Astrocyte (in vitro differentiated cells and primary cell): ENCODE data around the gene DLG1.
A peak's percentile ranks its signal among the peaks of the same experiment; 100 is the strongest.

Experiments
- EZH2 ChIP-seq: IDR thresholded peaks from 2 replicates; pipeline ENCODE4 v1.6.1; 2012; ENCODE audit warnings: mild to moderate bottlenecking, low read length, inconsistent platforms; ENCODE audit not compliant: insufficient read depth
- TF ChIP-seq, protein P1 (sequence below): IDR thresholded peaks from 2 replicates; pipeline ENCODE4 v1.5.1; 2011; ENCODE audit warnings: low read depth, mild to moderate bottlenecking, inconsistent platforms, low read length, moderate library complexity; ENCODE audit not compliant: insufficient read depth

DNA sequence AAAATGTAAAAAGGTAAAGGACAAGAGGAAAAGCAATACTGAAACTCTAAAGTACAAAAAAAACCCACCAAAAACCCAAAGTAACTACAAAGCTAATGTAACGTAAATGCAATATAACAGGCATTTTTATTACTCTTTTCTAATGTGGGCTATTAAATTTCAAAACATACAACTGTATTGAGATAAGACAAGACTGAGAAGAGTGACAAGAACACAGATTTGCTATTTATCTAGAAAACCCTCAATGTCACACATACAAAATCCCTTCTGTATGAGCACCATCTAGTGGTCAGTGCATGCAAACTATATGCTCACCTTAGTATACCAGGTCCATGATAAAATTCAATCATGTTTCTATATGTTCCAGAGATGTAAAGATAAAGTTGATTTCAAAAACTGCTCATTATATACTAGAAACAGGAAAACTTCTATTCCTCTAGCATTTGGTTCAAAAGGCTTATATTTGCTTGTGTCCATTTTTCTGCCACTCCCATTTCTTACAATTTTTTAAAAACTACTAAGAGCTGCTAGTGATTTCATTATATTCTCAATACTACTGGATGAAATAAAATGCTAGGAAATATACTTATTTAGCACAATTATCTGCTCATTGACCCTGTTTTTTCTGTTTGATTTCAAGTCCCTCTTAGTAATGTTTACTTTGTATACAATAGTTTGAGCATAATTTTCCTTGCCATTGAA is 111.4 kb downstream of the DLG1 start:
- TF ChIP-seq EZH2 = no peak
- TF ChIP-seq, protein P1, sequence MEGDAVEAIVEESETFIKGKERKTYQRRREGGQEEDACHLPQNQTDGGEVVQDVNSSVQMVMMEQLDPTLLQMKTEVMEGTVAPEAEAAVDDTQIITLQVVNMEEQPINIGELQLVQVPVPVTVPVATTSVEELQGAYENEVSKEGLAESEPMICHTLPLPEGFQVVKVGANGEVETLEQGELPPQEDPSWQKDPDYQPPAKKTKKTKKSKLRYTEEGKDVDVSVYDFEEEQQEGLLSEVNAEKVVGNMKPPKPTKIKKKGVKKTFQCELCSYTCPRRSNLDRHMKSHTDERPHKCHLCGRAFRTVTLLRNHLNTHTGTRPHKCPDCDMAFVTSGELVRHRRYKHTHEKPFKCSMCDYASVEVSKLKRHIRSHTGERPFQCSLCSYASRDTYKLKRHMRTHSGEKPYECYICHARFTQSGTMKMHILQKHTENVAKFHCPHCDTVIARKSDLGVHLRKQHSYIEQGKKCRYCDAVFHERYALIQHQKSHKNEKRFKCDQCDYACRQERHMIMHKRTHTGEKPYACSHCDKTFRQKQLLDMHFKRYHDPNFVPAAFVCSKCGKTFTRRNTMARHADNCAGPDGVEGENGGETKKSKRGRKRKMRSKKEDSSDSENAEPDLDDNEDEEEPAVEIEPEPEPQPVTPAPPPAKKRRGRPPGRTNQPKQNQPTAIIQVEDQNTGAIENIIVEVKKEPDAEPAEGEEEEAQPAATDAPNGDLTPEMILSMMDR = peak; percentile 87
